HG02943 (cell line): ENCODE measurements around the gene ACTR3.
"Not testable (repeated sequence)": the region's sequence is repeated elsewhere in the genome, so short reads cannot be mapped to it uniquely, and the experiment has no call there.

Source experiments
- ATAC-seq: cut with Tn5 transposase; IDR thresholded peaks from one replicate; pipeline ENCODE4 v1.9.1; 2021; ENCODE audit warnings: mild to moderate bottlenecking, low read depth, moderate library complexity; ENCODE audit not compliant: unreplicated experiment

Gene ACTR3

GRCh38 chr2:113899166-113899565 lies 9.3 kb downstream of the ACTR3 start:
- ATAC-seq = no peak

GRCh38 chr2:113901943-113902342 lies 12.1 kb downstream of the ACTR3 start:
- no peak for ATAC-seq

- no peak for ATAC-seq
These were observed 16.0 kb downstream of the ACTR3 start for GRCh38 chr2:113905886-113906285.

- no peak for ATAC-seq
These were observed 16.8 kb downstream of the ACTR3 start for GRCh38 chr2:113906647-113907046.

GRCh38 chr2:113907297-113907696 lies 17.4 kb downstream of the ACTR3 start:
- no peak for ATAC-seq

- ATAC-seq = no peak
These were observed 20.3 kb downstream of the ACTR3 start for GRCh38 chr2:113910110-113910717.

GRCh38 chr2:113910967-113911678 lies 21.2 kb downstream of the ACTR3 start:
- ATAC-seq = no peak

- no peak for ATAC-seq
These were observed 25.4 kb downstream of the ACTR3 start for GRCh38 chr2:113915082-113915819.

GRCh38 chr2:113918229-113918628 lies 28.3 kb downstream of the ACTR3 start:
- no peak for ATAC-seq

- ATAC-seq = no peak
These were observed 31.1 kb downstream of the ACTR3 start for GRCh38 chr2:113920996-113921395.

GRCh38 chr2:113922335-113922734 lies 32.4 kb downstream of the ACTR3 start:
- no peak for ATAC-seq

GRCh38 chr2:113922784-113923183 lies 32.9 kb downstream of the ACTR3 start:
- ATAC-seq = no peak

GRCh38 chr2:113925884-113926283 lies 36.0 kb downstream of the ACTR3 start:
- no peak for ATAC-seq

- no peak for ATAC-seq
These were observed 36.4 kb downstream of the ACTR3 start for GRCh38 chr2:113926314-113926713.

- ATAC-seq = no peak
These were observed 40.6 kb downstream of the ACTR3 start for GRCh38 chr2:113930448-113930847.

- no peak for ATAC-seq
These were observed 47.6 kb downstream of the ACTR3 start for GRCh38 chr2:113937501-113937900.

GRCh38 chr2:113940891-113941290 lies 51.0 kb downstream of the ACTR3 start:
- no peak for ATAC-seq

GRCh38 chr2:113945784-113946183 lies 55.9 kb downstream of the ACTR3 start:
- not testable (repeated sequence) for ATAC-seq

GRCh38 chr2:113950906-113951305 lies 61.0 kb downstream of the ACTR3 start:
- not testable (repeated sequence) for ATAC-seq

- no peak for ATAC-seq
These were observed 71.1 kb downstream of the ACTR3 start for GRCh38 chr2:113961000-113961399.

- no peak for ATAC-seq
These were observed 73.0 kb downstream of the ACTR3 start for GRCh38 chr2:113962692-113963480.
